Breast epithelium (tissue), 3 donors: ENCODE measurements around the gene GINM1.

ENCODE experiments used
- CTCF ChIP-seq, 3 donors: fragments of 450-650 bp; IDR thresholded peaks; one replicate each; pipeline ENCODE4 v1.5.1; 2016 to 2017; ENCODE audit warnings: antibody characterized with exemption in 3 of 3, mild to moderate bottlenecking in 3 of 3, moderate library complexity in 3 of 3
- POLR2A ChIP-seq: fragments of 450-650 bp; IDR thresholded peaks from one replicate; pipeline ENCODE4 v1.6.1; 2016; ENCODE audit warnings: antibody characterized with exemption, mild to moderate bottlenecking, moderate library complexity
- POLR2AphosphoS5 ChIP-seq, 3 donors: sonication (generic); formaldehyde crosslinking; IDR thresholded peaks; one replicate each; pipeline ENCODE4 v1.6.1; 2017; ENCODE audit warnings: antibody characterized with exemption in 3 of 3

GRCh38 chr6:149567945-149568585 lies 1.9 kb downstream of the GINM1 start:
- TF ChIP-seq CTCF (IDR thresholded peaks at IDR 0.05), result no peak
- no peak for TF ChIP-seq POLR2A
- TF ChIP-seq POLR2AphosphoS5 (IDR thresholded peaks at IDR 0.05), result no peak
